ENCODE measurements around the gene TMEM125.

Gene TMEM125

GRCh38 chr1:43292216-43292615 is 22.4 kb downstream of the TMEM125 start:
- TF ChIP-seq CTCF (IDR thresholded peaks at IDR 0.05; ENCODE audit: low read depth, low read length, missing control alignments) = no peak
- no peak for DNase-seq (ENCODE audit: extremely low read depth, low read depth)
- no peak overlapping the region for H3K4me3 ChIP-seq (replicated peaks; ENCODE audit: low read depth, low read length)

- DNase-seq (ENCODE audit: extremely low read depth, low read depth) = no peak
- no peak for TF ChIP-seq CTCF (IDR thresholded peaks at IDR 0.05; ENCODE audit: low read depth, low read length, missing control alignments)
Observed at GRCh38 chr1:43292679-43293078, 22.9 kb downstream of the TMEM125 start.

GRCh38 chr1:43293176-43293575 is 23.4 kb downstream of the TMEM125 start:
- no peak for TF ChIP-seq CTCF (IDR thresholded peaks at IDR 0.05; ENCODE audit: low read depth, low read length, missing control alignments)
- H3K4me3 ChIP-seq (replicated peaks; ENCODE audit: low read depth, low read length) = no peak overlapping the region
- no peak for DNase-seq (ENCODE audit: extremely low read depth, low read depth)

More at GRCh38 chr1:43292679-43293078, 22.9 kb downstream of the TMEM125 start:
- H3K4me3 ChIP-seq (replicated peaks; ENCODE audit: low read depth, low read length) = no peak overlapping the region

- TF ChIP-seq CTCF (IDR thresholded peaks at IDR 0.05; ENCODE audit: low read depth, low read length, missing control alignments) = no peak
- DNase-seq (ENCODE audit: extremely low read depth, low read depth) = peak; percentile 30
- H3K4me3 ChIP-seq (replicated peaks; ENCODE audit: low read depth, low read length) = no peak overlapping the region
Observed at GRCh38 chr1:43293896-43294760, 24.3 kb downstream of the TMEM125 start.

GRCh38 chr1:43294761-43295160 is 25.0 kb downstream of the TMEM125 start:
- no peak overlapping the region for H3K4me3 ChIP-seq (replicated peaks; ENCODE audit: low read depth, low read length)
- TF ChIP-seq CTCF (IDR thresholded peaks at IDR 0.05; ENCODE audit: low read depth, low read length, missing control alignments) = no peak
- no peak for DNase-seq (ENCODE audit: extremely low read depth, low read depth)

GRCh38 chr1:43296207-43296606 is 26.4 kb downstream of the TMEM125 start:
- no peak for TF ChIP-seq CTCF (IDR thresholded peaks at IDR 0.05; ENCODE audit: low read depth, low read length, missing control alignments)
- no peak overlapping the region for H3K4me3 ChIP-seq (replicated peaks; ENCODE audit: low read depth, low read length)
- no peak for DNase-seq (ENCODE audit: extremely low read depth, low read depth)
